ENCODE measurements around the gene SMIM27.

- TF ChIP-seq CTCF (IDR thresholded peaks at IDR 0.05; ENCODE audit: insufficient read depth, low read length): no peak
- no peak for TF ChIP-seq REST (IDR thresholded peaks at IDR 0.05; ENCODE audit: insufficient replicate concordance, low read depth)
These were observed 38.3 kb downstream of the SMIM27 start for GRCh38 chr9:32590476-32590875.
